ENCODE measurements around the gene RAB23. TPM values are rescaled to one million over a fixed set of nuclear protein-coding genes. Genes with fewer than 3 reads are reported as not detected.

Gene RAB23
- total and polyA plus RNA-seq, 9 of the 15 experiments (the other 6 are each of a cell fraction or from before 2014, with no cell fraction given): 3.4 to 18.0 (median 9.4) TPM

GRCh38 chr6:57172136-57173055 lies 49.7 kb downstream of the RAB23 start, which contains the start of gene BAG2 (continued):
- no peak for TF ChIP-seq AFF4 (CRISPR knock-in tag; IDR thresholded peaks at IDR 0.05)
- TF ChIP-seq ZBTB34 (CRISPR knock-in tag; IDR thresholded peaks at IDR 0.05): no peak
- peak; percentile 78 for TF ChIP-seq EP400 (IDR thresholded peaks at IDR 0.05)
- TF ChIP-seq THRB (CRISPR knock-in tag; conservative IDR thresholded peaks at IDR 0.05): no peak
- TF ChIP-seq ZBTB7A (IDR thresholded peaks at IDR 0.05; ENCODE audit: borderline replicate concordance, control insufficient read depth, low read depth, low read length): peak; percentile 87
- no peak for TF ChIP-seq ZNF174 (CRISPR knock-in tag; IDR thresholded peaks at IDR 0.05)
- no peak for TF ChIP-seq TAF7 (tag; IDR thresholded peaks at IDR 0.05)
- peak; percentile 88 for TF ChIP-seq BHLHE40 (IDR thresholded peaks at IDR 0.05; ENCODE audit: low read length)
- TF ChIP-seq MNT (conservative IDR thresholded peaks at IDR 0.05): peak; percentile 53 to 83; a peak in 3 of 4 replicates
- TF ChIP-seq HNRNPL (IDR thresholded peaks at IDR 0.05; ENCODE audit: low read depth, low read length): peak; percentile 55; the same call in 1 of the 2 replicates
- TF ChIP-seq ZNF518B (CRISPR knock-in tag; IDR thresholded peaks at IDR 0.05): no peak
- 0 out of 2 replicates have a peak, but pooled peaks have one; percentile 31 for TF ChIP-seq NR2C2 (CRISPR knock-in tag; IDR thresholded peaks at IDR 0.05)
- peak; percentile 90 for TF ChIP-seq NR2C2 (tag; IDR thresholded peaks at IDR 0.05)
- TF ChIP-seq ZNF830 (CRISPR knock-in tag; IDR thresholded peaks at IDR 0.05): 0 out of 2 replicates have a peak, but pooled peaks have one; percentile 33

Data from K562 (cell line).